Left lobe of liver (tissue), 2 donors: ENCODE data around the gene NLRC3. TPM values are rescaled to one million over a fixed set of nuclear protein-coding genes. Genes with fewer than 3 reads are reported as not detected.

Experiments used
- ATAC-seq: fragments of 200-7000 bp; cut with Tn5 transposase; one replicate; pipeline ENCODE4 v1.9.1; 2020; ENCODE audit warnings: mild to moderate bottlenecking, moderate library complexity
- DNase-seq: peaks from one replicate; pipeline ENCODE4 v3.0.0-alpha.2; 2020; ENCODE audit warnings: low spot score
- total RNA-seq: library from RNA; stranded (reverse); gene quantifications from one replicate; pipeline ENCODE4 v1.2.1, GENCODE V29; 2021
- donor health status: DM: no; HTN: no; CAD: no; lungs with moderate emphysema.
- donor health status: DM: no; HTN: yes; CAD: no.

The NLRC3 gene
- total RNA-seq, 1 donor from 2014 or later: 0.81 TPM

DNA sequence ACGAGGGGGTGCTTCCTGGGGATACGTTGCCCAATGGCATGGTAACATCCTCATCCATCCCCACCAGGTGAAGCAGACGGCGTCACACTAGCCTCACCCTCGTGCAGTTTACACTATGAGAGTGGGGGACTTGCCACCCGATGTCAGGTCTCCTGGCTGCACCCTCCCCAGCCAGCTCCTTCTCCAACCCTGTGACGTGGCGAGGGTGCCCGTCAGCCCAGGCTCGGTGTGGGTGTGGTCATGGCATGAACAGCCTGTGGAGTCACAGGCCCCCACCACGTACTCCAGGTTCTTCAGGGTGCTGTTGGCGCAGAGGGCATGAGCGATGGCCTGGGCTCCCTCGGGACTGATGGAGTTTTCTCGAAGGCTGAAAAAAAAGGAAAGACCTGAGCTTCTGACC lies 28.3 kb downstream of the NLRC3 start:
- ATAC-seq: no peak
- no peak for DNase-seq

DNA sequence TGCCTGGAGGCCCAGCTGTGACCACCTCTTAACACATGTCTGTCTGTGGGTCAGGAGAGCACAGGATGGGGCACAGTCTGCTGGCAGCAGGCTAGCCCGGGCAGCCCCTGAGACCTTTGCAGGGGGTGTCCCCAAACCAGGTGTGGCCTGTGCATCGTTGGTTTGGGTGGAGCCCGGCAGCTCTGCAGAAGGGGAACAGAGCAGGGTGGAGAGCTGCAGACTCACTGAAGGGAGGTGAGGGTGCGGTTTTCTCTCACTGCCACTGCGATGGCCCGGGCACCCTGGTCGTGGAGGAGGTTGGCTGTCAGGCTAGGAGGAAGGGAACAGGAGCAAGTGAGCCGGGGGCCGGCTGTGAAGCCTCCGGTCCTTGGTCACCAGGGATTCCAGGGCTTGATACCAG lies 28.8 kb downstream of the NLRC3 start:
- DNase-seq: no peak

DNA sequence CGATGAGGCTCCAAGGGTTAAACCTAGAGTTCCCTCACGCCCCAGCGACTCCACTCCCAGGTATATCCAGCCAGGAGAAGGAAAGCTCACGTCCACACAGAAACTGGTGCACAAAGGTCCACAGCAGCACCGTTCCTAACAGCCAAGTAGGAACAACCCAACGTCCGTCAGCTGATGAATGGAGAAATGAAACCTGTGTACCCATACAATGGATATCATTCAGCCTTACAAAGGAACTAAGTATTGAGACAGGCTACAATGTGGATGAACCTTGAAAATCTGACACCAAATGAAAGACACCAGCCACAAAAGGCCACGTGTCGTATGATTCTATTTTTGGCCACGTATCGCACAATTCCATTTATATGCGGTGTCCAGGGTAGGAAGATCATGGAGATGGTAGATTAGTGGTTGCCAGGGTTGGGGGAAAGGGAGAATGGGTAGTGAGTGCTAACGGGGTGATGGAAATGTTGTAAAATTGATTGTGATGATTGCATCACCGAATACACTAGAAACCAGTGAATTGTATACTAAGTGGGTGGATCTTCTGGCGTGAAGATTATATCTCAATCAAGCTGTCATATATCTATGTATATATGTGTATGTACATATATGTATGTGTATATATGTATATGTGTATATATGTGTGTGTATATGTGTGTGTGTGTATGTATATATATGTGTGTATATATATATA lies 30.1 kb downstream of the NLRC3 start:
- ATAC-seq (peak; percentile 20), DNase-seq (no peak)

More for the DNA sequence above, 28.8 kb downstream of the NLRC3 start:
- ATAC-seq: no peak

DNA sequence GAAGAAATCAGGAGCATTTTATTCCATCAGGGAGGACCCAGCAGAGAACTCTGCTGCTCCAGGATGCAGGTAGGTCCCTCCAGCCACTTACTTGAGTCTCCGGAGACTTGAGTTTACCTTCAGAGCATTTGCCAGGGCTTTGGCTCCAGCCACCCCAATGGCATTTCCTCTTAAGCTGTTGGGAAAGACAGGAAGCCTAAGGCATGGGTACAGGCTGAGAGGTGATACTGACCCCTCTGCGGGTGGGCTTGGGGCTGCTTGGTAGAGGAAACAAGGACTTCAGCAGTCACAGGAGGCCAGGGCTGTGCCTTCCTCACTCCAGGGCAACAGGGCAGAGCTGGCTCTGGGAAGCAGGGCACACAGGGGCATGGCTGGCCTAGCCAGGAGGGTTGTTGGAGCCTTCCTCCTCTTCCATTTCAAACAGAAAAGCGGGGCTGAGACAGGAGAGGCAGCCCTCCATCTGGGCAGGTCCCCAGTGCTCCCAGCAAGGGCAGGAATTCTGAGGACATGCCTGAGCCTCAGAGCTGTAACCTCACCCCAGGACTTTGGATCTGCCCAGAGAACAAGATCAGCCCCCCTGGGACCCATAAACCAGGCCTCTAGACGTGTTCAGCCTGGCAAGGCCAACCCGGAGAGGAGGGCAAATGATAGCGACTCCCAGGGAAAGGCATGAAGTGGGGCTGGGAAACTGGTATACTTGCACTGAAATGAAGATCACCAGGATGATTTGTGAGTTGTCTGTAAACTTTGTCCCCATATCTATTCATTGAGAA lies 34.4 kb downstream of the NLRC3 start:
- no peak for DNase-seq
- peak; percentile 13 for ATAC-seq

DNA sequence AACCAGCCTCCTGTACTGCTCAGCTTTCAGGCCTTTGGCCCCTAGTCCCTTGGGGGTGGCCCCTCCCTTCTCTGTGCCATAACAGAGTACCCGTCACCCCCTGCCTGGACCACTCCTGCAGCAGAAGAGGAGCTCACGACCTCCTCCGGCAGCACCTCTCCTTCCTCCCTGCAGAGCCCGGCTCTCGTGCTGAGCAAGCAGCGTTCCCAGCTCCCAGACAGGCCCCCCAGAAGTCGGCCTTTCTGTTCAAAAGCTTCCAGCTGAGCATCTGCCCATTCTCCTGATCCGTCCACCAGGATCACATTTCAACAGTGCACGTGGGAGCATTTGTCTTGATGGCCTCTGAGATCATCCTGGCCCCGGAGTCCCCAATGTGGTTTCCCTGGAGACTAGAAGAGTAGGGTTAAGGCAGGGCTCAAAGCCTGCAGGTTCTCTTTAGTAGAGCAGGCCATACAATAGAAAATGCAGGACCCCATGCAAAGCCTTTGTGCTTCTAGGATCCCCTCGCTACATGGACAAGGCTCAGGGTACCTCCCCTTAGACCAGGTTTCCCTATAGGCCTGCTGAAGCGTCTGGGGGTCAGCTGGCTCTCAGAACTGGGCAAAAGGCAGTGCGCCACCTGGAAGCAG lies 35.6 kb downstream of the NLRC3 start:
- no peak for DNase-seq
- no peak for ATAC-seq

DNA sequence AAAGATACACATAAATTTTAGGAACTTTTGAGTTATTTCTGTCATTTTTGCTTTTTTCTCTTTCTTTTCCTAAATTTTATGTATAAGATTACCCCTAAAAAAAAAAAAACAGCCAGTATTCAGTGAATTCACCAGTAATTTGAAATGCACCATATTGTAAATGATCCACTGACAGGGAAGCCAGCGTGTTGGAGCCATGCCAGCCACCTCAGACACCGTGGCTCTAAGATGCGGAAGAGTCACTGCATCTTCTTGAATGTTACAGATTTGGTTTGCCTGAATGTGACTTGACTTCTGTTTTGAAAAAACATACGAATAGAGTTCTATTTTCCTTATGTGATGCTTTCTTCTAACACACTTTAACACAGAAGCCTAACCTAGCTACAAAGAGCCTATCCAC lies 39.0 kb downstream of the NLRC3 start:
- DNase-seq (no peak), ATAC-seq (no peak)

DNA sequence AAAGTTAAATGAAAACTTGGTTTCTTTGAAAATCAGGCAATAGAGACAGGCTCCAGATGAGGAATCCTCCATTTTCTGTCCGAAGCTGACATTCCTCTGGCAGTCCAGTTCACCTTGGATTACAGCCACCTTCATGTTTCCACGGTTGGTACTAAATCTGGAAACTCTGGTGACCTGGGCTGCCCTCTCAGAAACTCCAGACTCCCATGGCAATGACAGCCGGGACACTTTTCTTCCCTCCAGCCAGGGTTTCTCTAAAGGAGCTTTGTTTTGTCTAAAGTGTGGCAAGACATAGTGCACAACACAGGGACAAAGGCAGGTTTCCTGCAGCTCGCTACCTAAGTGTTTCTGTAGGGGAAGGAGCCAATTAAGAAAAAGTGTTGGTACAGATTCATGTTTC lies 40.4 kb downstream of the NLRC3 start:
- ATAC-seq: peak; percentile 84

DNA sequence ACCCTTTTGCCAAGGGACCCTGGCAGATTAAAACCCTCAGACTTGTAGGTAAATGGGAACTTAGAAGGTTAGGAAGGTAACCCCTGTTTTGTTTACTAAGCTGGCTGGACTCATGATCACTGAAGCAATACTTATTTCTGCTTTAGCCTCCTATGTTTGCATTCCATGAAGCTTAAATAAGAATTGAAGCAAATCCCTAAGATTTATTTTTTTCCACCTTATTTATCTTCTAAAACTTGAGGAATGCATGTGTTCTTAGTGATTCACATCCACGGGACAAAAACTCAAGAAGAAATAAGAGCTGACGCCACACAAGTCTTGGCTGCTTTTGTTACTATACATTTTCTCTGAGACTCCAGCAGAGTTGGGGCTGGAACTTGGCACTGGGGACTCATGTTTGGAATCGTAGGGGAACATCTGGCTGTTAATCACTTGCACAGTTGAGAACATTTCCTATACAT lies 40.9 kb downstream of the NLRC3 start:
- DNase-seq: no peak
- ATAC-seq: peak; percentile 80

More for the DNA sequence above, 40.4 kb downstream of the NLRC3 start:
- DNase-seq: peak; percentile 64

DNA sequence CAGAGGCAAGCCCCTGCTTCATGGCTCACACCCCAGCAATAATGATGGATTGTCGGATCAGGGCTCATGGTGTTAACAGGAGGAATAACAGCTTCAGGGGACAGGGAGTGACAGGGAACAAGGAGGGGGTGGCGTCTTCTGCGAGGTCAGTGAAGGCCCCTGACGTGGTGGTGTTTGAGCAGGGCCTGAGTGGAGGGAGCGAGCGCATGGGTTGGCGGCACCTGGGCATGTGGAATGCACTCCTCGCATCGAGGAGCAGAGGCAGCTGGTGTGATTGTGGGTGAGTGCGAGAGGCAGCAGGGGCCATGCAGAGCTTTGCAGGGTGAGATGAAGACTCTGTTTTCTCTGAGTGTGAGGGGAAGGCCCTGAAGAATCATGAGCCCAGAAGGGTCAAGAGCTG lies 43.1 kb downstream of the NLRC3 start:
- DNase-seq (no peak), ATAC-seq (no peak)

DNA sequence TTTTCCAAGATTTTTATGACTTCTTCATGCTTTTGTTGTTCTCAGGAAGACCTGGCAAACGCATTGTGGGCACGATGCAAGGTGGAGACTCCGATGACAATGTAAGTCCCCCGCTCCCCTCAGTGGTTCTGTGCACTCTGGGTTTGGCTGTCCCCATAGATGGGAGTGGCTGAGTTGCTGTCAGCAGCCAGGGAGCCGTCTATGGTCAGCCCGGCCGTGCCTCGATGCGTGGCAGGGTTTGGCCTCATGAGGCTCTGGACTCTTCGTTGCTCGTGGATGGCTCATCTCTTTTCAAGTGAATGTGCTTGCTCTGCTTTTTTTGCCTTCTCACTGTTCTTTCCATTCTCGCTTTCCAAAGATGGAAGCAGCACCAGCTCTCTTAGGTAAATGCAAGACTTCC lies 44.5 kb downstream of the NLRC3 start:
- ATAC-seq (no peak), DNase-seq (no peak)

DNA sequence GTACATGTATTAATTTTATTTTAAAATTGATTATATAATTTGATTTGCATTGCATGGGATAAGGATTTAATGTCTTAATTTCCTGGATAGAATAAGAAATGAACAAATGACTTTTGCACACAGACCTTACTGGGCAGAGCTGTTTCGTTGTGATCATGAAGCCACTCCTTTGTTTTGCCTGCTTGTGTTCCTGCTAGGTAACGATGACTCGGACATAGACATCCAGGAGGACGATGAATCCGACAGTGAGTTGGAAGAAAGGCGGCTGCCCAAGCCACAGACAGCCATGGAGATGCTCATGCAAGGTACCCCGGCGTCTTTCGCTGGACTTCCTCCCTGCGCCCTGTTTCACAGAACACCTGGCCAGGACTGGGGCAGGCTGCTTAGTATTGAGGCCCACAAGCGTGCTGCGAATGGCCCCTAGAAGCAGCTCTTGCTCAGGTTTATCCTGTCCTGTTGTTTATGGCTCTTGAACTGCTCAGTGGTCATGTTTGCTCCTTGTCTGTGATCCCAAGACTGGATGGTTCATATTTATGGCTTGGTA lies 46.8 kb downstream of the NLRC3 start:
- no peak for DNase-seq
- ATAC-seq: no peak

DNA sequence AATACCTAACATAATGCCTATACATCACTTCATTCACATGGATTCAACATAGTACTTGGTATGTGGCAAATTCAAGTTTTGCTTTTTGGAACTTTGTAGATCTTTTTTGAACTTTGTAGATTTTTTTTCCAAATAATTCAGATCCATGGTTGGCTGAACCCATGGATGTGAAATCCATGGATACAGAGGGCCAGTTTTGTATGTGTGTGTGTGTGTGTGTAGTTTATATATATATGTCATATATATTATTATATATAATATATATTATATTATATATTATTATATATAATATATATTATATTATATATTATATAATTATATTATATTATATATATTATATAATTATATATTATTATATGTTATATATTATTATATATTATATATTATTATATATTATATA lies 48.0 kb downstream of the NLRC3 start:
- ATAC-seq: no peak
- DNase-seq: no peak

DNA sequence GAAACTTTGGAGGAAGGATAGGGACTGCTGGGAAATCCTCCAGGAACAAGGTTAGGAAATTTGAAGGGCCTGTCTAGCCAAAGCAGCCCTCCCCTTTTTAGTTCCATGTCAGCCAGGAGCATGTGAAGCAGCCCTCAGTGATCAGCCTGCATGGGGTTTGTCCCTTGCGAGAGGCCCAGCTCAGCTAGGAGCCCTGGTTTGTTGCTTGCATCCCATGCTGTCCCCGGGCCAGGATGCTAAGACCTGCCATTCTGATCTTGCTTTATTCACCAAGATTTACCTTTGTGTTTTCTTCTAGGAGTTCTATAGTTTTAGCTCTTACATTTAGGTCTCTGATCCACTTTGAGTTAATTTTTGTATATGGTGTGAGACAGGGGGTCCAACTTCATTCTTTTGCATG lies 48.8 kb downstream of the NLRC3 start:
- DNase-seq (no peak), ATAC-seq (no peak)

DNA sequence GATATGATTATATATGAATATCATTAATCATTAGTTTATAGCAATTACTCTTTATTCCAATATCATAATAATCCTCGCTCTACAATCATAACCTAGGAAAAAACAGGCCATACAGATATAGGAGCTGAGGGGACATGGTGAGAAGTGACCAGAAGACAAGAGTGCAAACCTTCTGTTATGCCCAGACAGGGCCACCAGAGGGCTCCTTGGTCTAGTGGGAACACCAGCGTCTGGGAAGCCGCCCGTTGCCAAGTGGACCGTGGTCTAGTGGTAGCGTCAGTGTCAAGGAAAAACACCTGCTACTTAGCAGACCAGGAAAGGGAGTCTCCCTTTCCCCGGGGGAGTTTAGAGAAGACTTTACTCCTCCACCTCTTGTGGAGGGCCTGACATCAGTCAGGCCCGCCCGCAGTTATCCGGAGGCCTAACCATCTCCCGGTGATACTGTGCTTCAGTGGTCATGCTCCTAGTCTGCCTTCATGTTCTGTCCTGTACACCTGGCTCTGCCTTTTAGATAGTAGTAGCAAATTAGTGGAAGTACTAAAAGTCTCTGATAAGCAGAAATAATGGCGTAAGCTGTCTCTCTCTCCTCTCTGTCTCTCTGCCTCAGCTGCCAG lies 49.9 kb downstream of the NLRC3 start:
- DNase-seq (peak; percentile 83), ATAC-seq (peak; percentile 49)

DNA sequence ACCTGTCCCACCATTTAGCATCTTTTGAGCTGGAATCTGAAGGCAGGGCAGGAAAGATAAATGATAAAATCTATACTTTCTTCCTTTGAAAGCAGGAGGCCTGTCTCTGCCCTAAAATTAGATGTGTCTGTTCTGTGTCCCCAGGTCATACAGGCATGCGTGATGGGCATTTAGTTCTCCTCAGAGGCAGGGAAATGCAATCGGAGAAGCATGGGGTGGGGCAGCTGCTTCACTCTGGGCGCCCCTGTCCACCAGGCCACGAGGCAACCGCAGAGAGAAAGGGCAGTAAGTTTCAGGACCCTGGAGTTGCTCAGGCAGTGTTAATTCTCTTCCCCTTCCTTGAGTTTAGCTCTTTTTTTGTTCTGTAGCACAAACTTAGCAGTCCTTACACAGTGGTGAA lies 51.3 kb downstream of the NLRC3 start:
- ATAC-seq (no peak), DNase-seq (no peak)

DNA sequence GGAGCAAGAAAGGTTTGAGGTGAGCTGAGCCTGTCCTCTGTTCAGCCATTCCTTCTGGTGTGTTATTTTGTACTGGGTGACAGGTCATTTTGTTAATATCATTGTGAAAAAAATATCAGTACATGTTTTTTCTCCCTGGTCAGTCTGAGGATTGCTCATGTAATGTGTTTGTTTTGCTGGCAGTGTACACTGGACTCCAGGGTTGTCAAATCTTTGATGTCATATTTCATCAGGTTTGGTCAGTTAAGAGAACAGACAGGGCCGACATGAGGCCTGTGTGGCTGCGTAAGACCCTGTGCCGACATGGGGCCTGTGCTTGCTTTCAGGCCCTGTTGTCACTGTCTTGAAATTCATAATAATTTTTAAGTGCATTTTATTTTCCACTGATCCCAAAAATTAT lies 53.9 kb downstream of the NLRC3 start:
- ATAC-seq (peak; percentile 87), DNase-seq (no peak)

DNA sequence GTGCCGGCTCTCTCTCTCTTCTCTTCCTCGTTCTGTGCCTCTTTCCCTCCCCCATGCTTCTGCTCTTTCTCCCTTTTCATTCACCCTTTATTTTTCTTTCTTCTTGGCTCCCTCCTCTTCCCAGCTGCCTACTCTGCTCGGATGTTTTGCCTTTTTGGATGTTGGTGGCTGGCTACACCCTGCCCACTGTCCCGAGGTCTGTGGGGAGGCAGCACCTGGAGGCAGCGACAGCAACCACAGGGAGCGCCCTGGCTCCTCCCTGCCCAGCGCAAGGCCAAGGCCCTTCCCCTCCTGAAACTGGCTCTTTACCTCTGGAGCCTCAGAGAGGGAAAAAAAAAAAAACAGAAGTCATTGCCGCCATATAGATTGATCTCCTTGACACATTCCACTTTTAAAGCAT lies 56.4 kb downstream of the NLRC3 start:
- DNase-seq (no peak), ATAC-seq (no peak)

DNA sequence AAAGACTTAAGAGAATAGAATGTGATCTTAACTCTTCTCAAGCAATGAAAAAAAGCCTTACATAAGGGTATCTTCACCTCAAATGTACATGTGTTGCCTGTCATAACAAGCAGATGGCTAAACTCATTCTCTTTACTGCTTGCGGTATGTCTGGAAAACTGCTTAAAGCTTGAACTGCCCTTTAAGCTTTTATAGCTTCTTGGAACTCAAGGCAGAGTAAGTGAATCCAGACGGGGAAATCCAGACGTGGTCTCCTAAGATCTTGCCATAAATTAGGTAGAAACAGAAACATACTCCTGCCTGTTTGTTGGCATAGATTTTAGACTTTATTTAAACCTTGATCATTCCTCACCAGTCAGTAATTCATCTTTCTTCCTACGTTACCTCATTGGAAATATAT lies 56.8 kb downstream of the NLRC3 start:
- ATAC-seq (no peak), DNase-seq (no peak)

DNA sequence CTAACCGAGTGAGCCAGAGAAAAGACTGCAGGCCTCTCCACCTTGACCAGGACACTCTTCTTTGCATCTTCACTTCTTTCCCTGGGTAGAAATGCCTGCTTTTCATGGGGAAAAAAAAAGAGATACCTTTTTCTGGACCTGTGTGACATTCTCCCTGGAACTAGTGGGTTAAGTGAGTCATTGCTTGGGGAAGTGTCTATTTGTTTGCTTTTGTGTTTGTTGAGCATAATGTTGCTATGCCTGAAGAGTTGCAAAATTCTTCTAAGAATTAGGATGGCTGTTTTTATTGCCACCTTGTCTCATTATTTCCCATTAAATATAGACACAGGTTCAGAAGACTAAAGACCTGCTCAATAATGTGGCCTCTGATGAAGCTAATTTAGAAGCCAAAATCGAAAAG lies 57.6 kb downstream of the NLRC3 start:
- ATAC-seq (no peak), DNase-seq (no peak)

DNA sequence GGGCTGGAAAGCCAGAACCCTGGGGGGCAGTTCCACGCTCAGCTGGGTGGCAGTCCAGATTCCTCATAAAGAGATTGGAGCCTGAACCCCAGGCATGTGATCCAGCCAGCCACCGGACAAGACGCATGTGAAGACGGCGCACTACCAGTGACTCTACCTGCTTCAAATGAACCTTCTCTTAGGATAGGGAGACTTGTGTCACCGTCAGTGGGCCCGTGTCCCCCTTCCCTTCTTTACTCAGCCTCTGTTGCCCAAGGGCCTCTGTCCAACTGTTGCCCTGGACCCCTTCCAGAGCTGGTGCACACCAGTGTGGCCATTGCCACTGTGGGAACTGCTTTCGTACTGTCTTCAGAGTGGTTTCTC lies 58.2 kb downstream of the NLRC3 start:
- no peak for ATAC-seq

DNA sequence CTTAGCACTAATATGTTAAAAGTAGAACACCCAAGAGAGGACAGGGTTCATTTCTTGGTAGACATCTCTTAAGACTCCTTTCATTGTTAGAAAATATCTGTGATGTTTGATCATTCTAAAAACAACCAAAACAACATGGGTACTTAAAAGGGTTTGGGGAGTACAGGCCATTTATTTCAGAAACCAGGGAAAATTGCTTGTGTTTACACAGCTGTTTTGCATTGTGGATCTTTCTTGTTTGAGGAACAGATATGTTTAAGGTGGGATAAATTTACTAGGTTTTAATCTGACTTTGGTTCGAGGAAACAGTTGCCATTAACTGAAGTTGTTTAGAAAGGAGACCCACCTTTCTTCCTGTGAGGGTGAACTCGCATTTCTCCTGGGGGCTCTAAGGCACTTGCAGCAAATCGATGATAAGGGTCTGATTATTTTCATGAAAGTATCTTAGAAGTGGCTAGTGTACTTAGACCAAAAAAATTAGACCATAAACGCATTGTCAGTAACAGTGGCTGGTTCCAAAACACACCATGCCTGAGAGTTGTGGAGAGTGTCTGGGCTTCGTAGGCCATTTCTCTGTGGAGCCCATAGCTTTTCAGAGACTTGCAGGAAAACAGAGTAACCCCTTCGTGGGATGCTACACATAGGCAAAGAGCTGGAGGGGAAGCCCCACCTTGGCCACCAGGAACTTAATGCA lies 58.8 kb downstream of the NLRC3 start:
- ATAC-seq (no peak), DNase-seq (no peak)

More for the DNA sequence above, 58.2 kb downstream of the NLRC3 start:
- no peak for DNase-seq
